ENCODE data around the gene TNFRSF1B.

DNA sequence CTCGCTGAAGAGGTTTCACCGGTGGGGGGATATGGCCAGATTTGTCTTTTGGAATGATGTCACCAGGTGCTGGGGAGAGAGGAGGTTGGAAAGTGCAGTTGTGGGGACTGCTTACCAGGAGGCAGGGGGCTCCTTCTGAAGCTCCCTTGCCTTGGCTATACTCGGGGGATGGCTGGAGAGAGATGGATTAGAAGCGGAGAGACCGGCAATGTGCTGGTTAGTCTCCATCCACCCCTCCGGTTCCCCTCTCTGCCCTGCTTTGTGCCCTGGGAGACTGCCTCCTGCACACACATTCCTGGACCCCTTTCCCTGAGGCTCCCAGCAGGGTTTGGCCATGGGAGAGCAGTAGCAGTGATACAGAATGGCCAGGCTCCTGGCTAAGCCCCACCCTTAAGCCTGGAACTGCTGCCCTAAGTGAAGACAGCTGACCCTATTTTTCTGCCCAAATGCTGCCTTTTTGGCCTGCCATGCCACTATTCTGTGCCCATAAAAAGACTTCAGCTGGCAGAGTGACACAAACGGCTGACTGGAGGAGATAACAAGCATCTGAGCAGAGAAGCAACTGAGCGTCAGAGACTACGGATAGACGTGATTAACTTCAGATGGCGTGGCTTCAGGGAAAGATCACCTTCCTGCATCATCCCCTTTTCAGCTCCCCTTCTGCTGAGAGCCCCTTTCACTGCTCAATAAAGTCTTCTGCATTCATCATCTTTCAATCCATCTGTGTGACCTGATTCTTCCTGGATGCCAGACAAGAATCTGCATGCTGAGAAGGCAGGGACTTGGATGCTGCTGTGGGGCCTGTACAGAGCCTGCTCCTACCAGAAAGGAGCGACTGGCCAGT lies 48.5 kb downstream of the TNFRSF1B start:
- TF ChIP-seq, protein P1, sequence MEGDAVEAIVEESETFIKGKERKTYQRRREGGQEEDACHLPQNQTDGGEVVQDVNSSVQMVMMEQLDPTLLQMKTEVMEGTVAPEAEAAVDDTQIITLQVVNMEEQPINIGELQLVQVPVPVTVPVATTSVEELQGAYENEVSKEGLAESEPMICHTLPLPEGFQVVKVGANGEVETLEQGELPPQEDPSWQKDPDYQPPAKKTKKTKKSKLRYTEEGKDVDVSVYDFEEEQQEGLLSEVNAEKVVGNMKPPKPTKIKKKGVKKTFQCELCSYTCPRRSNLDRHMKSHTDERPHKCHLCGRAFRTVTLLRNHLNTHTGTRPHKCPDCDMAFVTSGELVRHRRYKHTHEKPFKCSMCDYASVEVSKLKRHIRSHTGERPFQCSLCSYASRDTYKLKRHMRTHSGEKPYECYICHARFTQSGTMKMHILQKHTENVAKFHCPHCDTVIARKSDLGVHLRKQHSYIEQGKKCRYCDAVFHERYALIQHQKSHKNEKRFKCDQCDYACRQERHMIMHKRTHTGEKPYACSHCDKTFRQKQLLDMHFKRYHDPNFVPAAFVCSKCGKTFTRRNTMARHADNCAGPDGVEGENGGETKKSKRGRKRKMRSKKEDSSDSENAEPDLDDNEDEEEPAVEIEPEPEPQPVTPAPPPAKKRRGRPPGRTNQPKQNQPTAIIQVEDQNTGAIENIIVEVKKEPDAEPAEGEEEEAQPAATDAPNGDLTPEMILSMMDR (optimal IDR thresholded peaks at IDR 0.05 in 1 of 3, IDR thresholded peaks at IDR 0.05 in 1 of 3, conservative IDR thresholded peaks at IDR 0.05 in 1 of 3; ENCODE audit: extremely low read depth in 1 of 3, insufficient read depth in 2 of 3, low read length in 3 of 3), result no peak
- no peak for TF ChIP-seq EZH2 (IDR thresholded peaks at IDR 0.05; ENCODE audit: low read length)

Measured in keratinocyte (primary cell).